WERI-Rb-1 (cell line): ENCODE measurements around the gene KCNF1.

Experiments
- DNase-seq: peaks from one replicate; pipeline ENCODE4 v3.0.0-alpha.2; 2020
- H3K27ac ChIP-seq: fragments of 250-450 bp; sonication (Bioruptor Pico); 2 replicates; pipeline ENCODE4 v1.5.1; 2020; ENCODE audit warnings: mild to moderate bottlenecking, moderate library complexity
- H3K27me3 ChIP-seq: fragments of 250-450 bp; sonication (Bioruptor Pico); 2 replicates; pipeline ENCODE4 v1.5.1; 2021; ENCODE audit warnings: mild to moderate bottlenecking, low read depth, moderate library complexity; ENCODE audit not compliant: insufficient read depth, severe bottlenecking
- H3K36me3 ChIP-seq: fragments of 250-450 bp; sonication (Bioruptor Pico); 2 replicates; pipeline ENCODE4 v1.5.1; 2020; ENCODE audit warnings: mild to moderate bottlenecking, moderate library complexity
- H3K4me3 ChIP-seq: 2 replicates; pipeline ENCODE4 v1.5.1; 2011; ENCODE audit warnings: low read depth, mild to moderate bottlenecking, control low read depth, low read length
- H3K9me3 ChIP-seq: fragments of 250-450 bp; sonication (Bioruptor Pico); 2 replicates; pipeline ENCODE4 v1.5.1; 2021; ENCODE audit warnings: mild to moderate bottlenecking, moderate library complexity; ENCODE audit not compliant: severe bottlenecking
- CTCF ChIP-seq: IDR thresholded peaks from 2 replicates; pipeline ENCODE4 v1.5.1; 2011; ENCODE audit warnings: low read depth, mild to moderate bottlenecking, control low read depth, inconsistent platforms, low read length

The KCNF1 gene

DNA sequence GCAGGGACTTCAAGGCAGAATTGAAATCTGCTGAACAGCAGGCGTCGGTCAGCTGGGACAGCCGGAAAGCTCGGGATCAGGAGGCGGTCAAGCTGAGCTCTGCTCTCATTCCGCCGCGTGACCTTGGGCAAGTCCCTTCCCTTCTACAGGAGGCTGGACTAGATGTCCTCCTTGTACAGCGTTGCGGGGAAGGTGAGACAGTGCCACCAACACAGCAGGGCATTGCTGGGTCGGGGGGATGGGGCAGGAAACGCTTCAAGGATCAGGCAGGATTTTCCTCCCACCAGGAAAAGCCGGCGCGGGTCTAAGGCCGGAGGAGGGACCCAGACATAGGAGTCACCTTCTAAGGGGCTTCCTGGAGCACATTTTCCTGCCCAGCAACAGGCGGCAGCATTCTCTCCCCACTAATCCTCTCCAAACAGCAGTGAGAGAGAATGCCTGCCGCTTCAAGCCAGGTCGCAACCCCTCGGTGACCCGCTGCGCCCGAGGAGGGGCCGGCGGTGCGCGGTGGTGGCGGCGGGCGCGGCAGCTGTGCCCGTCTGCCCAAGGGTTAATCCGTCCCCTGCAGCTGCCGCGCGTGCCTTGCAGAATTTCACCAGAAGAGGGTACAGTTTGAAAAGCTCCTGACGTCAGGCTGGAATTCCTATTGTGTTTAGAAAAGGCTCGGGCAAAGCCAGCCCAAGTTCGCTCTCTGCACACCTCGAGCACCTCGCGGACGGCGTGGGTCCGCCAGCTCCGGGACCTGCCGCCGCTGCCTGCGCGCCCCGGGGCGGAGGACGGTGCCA, at the start of gene KCNF1:
Gene KCNF1 (plus strand): TSS at position 644 of the 785 bp plus-strand sequence. CDS start 493 bp downstream, outside the sequence.
- DNase-seq, result peak; percentile 94
- Histone ChIP-seq H3K27me3 (no peaks in the 10 kb centered on the region), H3K27ac (peak within 1 kb of the TSS; percentile 82), H3K36me3 (no peaks in the 10 kb centered on the region), H3K9me3 (no peaks in the 10 kb centered on the region), H3K4me3 (peak within 1 kb of the TSS; percentile 54)
- peak; percentile 43 for TF ChIP-seq CTCF

DNA sequence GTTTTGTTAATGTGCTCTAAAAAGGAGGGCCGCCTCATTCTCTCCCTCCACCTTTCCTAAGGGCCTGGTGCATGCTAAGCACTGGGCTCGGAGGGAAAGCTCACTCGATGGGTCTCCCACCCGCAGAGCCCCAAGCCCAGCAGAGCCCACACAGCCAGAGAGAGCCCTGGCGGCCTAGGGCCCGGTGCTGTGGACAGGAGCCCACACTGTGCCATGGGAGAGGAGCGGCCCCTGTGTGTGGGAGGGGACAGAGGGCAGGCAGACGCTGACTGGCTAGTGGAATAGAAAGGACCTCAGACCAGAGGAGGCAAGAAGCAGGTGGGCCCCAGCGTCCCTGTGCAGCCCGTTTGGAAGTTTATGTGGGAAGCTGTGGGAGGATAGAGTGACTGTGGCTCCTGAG, 49.4 kb upstream of the KCNF1 start:
- no peaks in the 10 kb centered on the region for H3K36me3 ChIP-seq
- DNase-seq, result no peak
- no peak overlapping the region for H3K4me3 ChIP-seq
- H3K27ac ChIP-seq, result no peak overlapping the region
- H3K9me3 ChIP-seq, result no peaks in the 10 kb centered on the region
- TF ChIP-seq CTCF, result no peak
- no peaks in the 10 kb centered on the region for H3K27me3 ChIP-seq

DNA sequence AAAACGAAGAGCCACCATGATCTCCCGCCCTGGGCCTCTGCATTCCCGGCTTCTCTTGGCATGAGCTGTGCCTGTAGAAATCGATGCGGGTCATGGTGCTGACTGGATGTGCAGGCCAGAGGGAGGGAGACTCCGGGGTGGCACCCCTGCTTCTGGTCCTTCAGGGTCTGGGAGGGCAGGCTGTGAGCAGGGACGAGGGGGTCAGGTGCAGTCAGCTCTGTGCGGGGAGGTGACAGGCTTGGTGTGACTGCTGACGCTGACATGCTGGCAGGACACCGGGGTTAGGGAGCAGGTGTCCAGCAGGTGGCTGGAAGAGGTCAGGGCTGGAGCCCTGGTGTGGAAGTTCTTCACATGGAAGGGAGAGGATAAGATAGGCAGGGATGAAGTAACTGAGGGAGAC, 48.7 kb upstream of the KCNF1 start:
- Histone ChIP-seq H3K36me3 (no peaks in the 10 kb centered on the region), H3K27me3 (no peaks in the 10 kb centered on the region), H3K4me3 (no peak overlapping the region), H3K27ac (no peak overlapping the region), H3K9me3 (no peaks in the 10 kb centered on the region)
- TF ChIP-seq CTCF, result no peak
- no peak for DNase-seq

DNA sequence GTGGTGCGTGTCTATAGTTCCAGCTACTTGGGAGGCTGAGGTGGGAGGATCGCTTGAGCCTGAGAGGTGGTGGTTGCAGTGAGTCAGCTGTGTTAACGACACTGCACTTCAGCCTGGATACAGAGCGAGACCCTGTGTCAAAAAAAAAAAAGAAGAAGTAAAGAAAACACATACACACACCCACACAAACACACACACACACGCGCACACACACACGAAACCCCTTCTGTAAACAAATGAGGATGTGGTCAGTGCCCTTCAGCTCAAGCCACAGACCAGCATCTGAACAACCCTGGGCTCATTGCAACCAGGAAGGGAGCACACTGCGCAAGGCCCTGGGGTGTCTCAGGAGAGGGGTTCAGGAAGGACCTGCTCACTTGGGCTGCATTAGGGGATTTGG, 47.9 kb upstream of the KCNF1 start:
- no peak for TF ChIP-seq CTCF
- Histone ChIP-seq H3K4me3 (no peak overlapping the region), H3K27ac (no peak overlapping the region), H3K9me3 (no peaks in the 10 kb centered on the region), H3K27me3 (no peaks in the 10 kb centered on the region), H3K36me3 (no peaks in the 10 kb centered on the region)
- DNase-seq, result no peak

DNA sequence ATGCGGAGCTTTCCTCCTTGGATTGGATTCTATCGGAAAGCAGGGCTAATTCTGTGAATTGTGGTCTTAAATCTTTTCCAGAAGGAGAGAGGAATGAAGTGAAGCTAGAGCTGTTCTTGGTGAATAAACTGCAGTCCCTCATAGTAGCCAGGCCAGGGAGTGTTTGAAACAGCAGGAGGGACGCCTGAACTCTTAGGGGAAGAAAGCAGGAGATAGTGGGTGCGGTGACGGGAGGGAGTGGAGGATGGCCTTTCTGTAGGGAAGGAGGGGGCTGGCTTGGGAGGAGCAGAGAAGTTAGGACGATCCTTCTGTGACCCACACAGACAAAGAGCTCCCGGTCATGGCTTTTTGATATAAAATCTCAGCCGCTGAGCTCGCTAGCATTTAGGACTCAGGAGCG, 47.5 kb upstream of the KCNF1 start:
- H3K4me3 ChIP-seq, result no peak overlapping the region
- no peaks in the 10 kb centered on the region for H3K36me3 ChIP-seq
- no peak overlapping the region for H3K27ac ChIP-seq
- no peaks in the 10 kb centered on the region for H3K9me3 ChIP-seq
- TF ChIP-seq CTCF, result no peak
- no peak for DNase-seq
- no peaks in the 10 kb centered on the region for H3K27me3 ChIP-seq
